Loucy (cell line): Measurements from ENCODE around the gene HEXD.

Source experiments
- H2AFZ ChIP-seq: fragments of 200-600 bp; sonication (generic); 2 replicates; pipeline ENCODE4 v1.6.0; 2016; ENCODE audit warnings: antibody characterized with exemption, mild to moderate bottlenecking, low read length, moderate library complexity
- H3F3A ChIP-seq: fragments of 200-600 bp; 2 replicates; pipeline ENCODE4 v1.6.0; 2016; ENCODE audit warnings: antibody characterized with exemption, low read depth, mild to moderate bottlenecking
- H3K27me3 ChIP-seq: fragments of 200-600 bp; sonication (generic); 2 replicates; pipeline ENCODE4 v1.6.1; 2014; ENCODE audit warnings: low read length, mild to moderate bottlenecking; ENCODE audit not compliant: insufficient read depth, poor library complexity, severe bottlenecking
- H3K36me3 ChIP-seq: fragments of 200-600 bp; sonication (generic); 2 replicates; pipeline ENCODE4 v1.6.1; 2016; ENCODE audit warnings: low read length; ENCODE audit not compliant: insufficient read depth
- H3K4me1 ChIP-seq: fragments of 200-600 bp; sonication (generic); 2 replicates; pipeline ENCODE4 v1.5.1; 2014; ENCODE audit warnings: low read length, mild to moderate bottlenecking; ENCODE audit not compliant: insufficient read depth, poor library complexity, severe bottlenecking
- H3K4me2 ChIP-seq: fragments of 200-600 bp; sonication (generic); 2 replicates; pipeline ENCODE4 v1.6.0; 2014; ENCODE audit warnings: antibody characterized with exemption, low read length, low read depth, mild to moderate bottlenecking; ENCODE audit not compliant: poor library complexity, severe bottlenecking
- H3K4me3 ChIP-seq: fragments of 200-600 bp; sonication (generic); 2 replicates; pipeline ENCODE4 v1.5.1; 2014; ENCODE audit warnings: low read length, mild to moderate bottlenecking, mixed read lengths; ENCODE audit not compliant: poor library complexity, severe bottlenecking
- H3K79me2 ChIP-seq: fragments of 200-600 bp; sonication (generic); 2 replicates; pipeline ENCODE4 v1.6.1; 2014; ENCODE audit warnings: low read length; ENCODE audit not compliant: insufficient read depth
- H3K9ac ChIP-seq: fragments of 200-600 bp; sonication (generic); 2 replicates; pipeline ENCODE4 v1.6.0; 2014; ENCODE audit warnings: mild to moderate bottlenecking, low read depth, low read length, moderate library complexity; ENCODE audit not compliant: poor library complexity, severe bottlenecking
- H3K9me2 ChIP-seq: fragments of 200-600 bp; sonication (generic); replicated peaks from 2 replicates; pipeline ENCODE4 v1.6.1; 2016; ENCODE audit warnings: low read depth, low read length, mixed read lengths
- H3K9me3 ChIP-seq: fragments of 200-600 bp; sonication (generic); 2 replicates; pipeline ENCODE4 v1.6.1; 2014; ENCODE audit warnings: mild to moderate bottlenecking, antibody characterized with exemption, low read length, low read depth; ENCODE audit not compliant: insufficient read depth
- H4K20me1 ChIP-seq: fragments of 200-600 bp; sonication (generic); 2 replicates; pipeline ENCODE4 v1.6.0; 2014; ENCODE audit warnings: antibody characterized with exemption, low read length, mild to moderate bottlenecking; ENCODE audit not compliant: insufficient read depth, poor library complexity, severe bottlenecking
- EZH2phosphoT487 ChIP-seq: fragments of 200-600 bp; IDR thresholded peaks from 2 replicates; pipeline ENCODE4 v1.6.1; 2018; ENCODE audit warnings: antibody characterized with exemption, mild to moderate bottlenecking, moderate library complexity, borderline replicate concordance
- TF ChIP-seq, protein P1 (sequence below): fragments of 200-600 bp; sonication (generic); conservative IDR thresholded peaks from 2 replicates; pipeline ENCODE4 v1.5.1; 2014; ENCODE audit warnings: mild to moderate bottlenecking, antibody characterized with exemption, low read length

The HEXD gene

DNA sequence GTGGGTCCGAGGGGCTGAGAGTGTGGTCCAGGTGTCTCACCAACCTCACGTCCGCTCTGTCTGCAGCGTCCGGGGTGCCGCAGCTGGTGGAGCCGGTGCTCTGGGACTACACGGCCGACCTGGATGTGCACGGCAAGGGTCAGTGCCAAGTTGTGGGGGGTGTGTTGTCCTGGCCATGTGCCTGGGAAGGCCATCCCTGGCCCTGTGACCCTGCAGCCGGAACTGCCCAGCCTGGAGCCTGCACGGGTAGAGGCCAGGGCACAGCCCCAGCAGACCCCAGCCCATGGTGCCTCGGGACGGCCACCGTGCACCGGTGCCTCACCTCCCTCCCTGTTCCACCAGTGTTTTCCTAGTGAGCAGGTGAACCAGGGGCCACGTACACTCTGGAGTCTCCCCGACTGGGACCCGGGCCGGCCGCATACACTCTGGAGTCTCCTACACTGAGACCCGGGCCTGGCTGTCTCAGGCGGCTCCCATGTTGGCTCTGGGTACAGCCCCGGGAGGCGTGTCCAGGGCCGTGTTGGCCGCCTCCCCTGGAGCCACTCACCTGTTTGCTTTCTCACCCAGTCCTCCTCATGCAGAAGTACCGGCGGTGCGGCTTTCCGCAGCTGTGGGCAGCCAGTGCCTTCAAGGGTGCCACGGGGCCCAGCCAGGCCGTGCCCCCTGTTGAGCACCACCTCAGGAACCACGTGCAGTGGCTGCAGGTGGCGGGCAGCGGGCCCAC is 18.6 kb downstream of the HEXD start:
- Histone ChIP-seq H3K4me1 (peaks cover 31% of the 10 kb centered on the region), H3K79me2 (no peaks in the 10 kb centered on the region), H3K9me2 (no peaks in the 10 kb centered on the region), H3K9ac (no peak overlapping the region), H3K4me3 (no peak overlapping the region), H3K4me2 (no peak overlapping the region), H3K9me3 (no peaks in the 10 kb centered on the region), H3F3A (peaks cover 2% of the 10 kb centered on the region; the same call in 1 of the 2 replicates), H3K27me3 (no peaks in the 10 kb centered on the region), H2AFZ (no peak overlapping the region), H4K20me1 (peaks cover 3% of the 10 kb centered on the region), H3K36me3 (no peaks in the 10 kb centered on the region; the same call in 1 of the 2 replicates)
- TF ChIP-seq EZH2phosphoT487, result no peak
- TF ChIP-seq, protein P1, sequence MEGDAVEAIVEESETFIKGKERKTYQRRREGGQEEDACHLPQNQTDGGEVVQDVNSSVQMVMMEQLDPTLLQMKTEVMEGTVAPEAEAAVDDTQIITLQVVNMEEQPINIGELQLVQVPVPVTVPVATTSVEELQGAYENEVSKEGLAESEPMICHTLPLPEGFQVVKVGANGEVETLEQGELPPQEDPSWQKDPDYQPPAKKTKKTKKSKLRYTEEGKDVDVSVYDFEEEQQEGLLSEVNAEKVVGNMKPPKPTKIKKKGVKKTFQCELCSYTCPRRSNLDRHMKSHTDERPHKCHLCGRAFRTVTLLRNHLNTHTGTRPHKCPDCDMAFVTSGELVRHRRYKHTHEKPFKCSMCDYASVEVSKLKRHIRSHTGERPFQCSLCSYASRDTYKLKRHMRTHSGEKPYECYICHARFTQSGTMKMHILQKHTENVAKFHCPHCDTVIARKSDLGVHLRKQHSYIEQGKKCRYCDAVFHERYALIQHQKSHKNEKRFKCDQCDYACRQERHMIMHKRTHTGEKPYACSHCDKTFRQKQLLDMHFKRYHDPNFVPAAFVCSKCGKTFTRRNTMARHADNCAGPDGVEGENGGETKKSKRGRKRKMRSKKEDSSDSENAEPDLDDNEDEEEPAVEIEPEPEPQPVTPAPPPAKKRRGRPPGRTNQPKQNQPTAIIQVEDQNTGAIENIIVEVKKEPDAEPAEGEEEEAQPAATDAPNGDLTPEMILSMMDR, result no peak

DNA sequence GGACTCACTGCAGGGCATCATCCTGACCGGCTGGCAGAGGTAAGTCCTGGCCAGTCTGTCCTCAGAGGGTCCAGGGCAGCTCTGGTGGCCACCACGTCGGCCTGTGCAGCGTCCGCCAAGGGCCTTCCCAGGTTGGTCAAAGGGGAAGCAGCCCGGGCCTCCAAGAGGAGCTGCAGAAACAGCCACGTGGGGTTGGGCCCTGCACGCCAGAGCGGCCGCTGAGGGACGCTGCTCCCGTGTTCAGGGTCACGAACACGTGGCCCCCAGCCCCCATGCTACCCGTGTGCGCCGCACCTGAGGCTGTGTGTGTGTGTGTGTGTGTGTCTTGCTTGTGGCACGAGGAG is 19.1 kb downstream of the HEXD start:
- H4K20me1 ChIP-seq, result peaks cover 3% of the 10 kb centered on the region
- H3K9me3 ChIP-seq, result no peaks in the 10 kb centered on the region
- no peak overlapping the region for H3K4me3 ChIP-seq
- peaks cover 2% of the 10 kb centered on the region; the same call in 1 of the 2 replicates for H3F3A ChIP-seq
- no peak overlapping the region for H3K9ac ChIP-seq
- peaks cover 2% of the 10 kb centered on the region; the same call in 1 of the 2 replicates for H3K36me3 ChIP-seq
- H3K27me3 ChIP-seq, result no peaks in the 10 kb centered on the region
- H3K79me2 ChIP-seq, result no peaks in the 10 kb centered on the region
- H3K9me2 ChIP-seq, result no peaks in the 10 kb centered on the region
- H3K4me1 ChIP-seq, result peaks cover 26% of the 10 kb centered on the region
- H3K4me2 ChIP-seq, result no peak overlapping the region
- no peak overlapping the region for H2AFZ ChIP-seq
- TF ChIP-seq, protein P1, result no peak
- TF ChIP-seq EZH2phosphoT487, result no peak

DNA sequence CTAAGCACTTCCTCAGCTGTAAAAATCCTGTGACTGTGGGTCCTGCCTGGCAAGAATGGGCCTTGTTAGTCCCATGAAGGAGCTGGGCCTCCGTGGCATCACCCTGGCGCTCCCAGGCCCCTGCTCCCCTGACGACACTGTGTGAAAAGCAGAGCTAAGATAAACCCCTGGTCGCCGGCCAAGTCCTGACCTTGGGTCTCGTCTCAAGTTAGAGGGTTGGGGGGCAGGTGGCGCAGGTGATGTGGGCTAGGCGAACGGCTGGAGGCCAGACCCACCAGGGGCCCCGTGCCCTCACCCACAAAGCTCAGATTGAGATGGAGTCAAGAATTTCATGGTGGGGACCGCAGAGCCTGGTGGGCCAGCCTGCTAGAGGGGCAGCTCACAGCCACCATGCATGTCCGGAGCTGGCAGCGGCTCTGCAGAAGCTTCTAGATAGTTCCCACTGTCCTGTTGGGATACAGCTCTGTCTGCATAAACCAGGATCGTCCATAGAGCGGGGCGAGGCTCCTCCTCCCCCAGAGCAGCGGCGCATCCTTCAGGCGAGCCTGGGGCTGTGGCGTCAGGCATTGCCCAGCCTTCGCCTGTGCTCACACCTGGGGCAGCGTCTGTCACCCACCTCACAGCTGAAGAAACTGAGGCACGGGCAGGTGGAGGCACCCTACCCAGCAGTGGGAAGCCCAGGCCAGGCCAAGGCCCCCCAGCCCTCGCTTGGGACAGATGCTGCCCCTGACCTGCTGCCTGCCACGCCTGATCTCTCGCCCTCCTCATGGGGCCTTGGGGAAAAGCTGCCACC is 20.4 kb downstream of the HEXD start:
- no peak overlapping the region for H3K4me3 ChIP-seq
- H2AFZ ChIP-seq, result no peak overlapping the region
- no peaks in the 10 kb centered on the region for H3K9me2 ChIP-seq
- no peak overlapping the region for H3K4me2 ChIP-seq
- H3K27me3 ChIP-seq, result no peaks in the 10 kb centered on the region
- TF ChIP-seq EZH2phosphoT487, result no peak
- TF ChIP-seq, protein P1, result no peak
- peaks cover 23% of the 10 kb centered on the region for H3K4me1 ChIP-seq
- no peak overlapping the region for H3K9ac ChIP-seq
- no peaks in the 10 kb centered on the region; the same call in 1 of the 2 replicates for H3F3A ChIP-seq
- peaks cover 15% of the 10 kb centered on the region; the same call in 1 of the 2 replicates for H3K36me3 ChIP-seq
- no peaks in the 10 kb centered on the region for H3K9me3 ChIP-seq
- H4K20me1 ChIP-seq, result peaks cover 10% of the 10 kb centered on the region
- no peaks in the 10 kb centered on the region for H3K79me2 ChIP-seq
